ENCODE results near the gene DNAJB1. TPM values are rescaled to one million over a fixed set of nuclear protein-coding genes. Genes with fewer than 3 reads are reported as not detected.
"Not testable (repeated sequence)": the region's sequence is repeated elsewhere in the genome, so short reads cannot be mapped to it uniquely, and the experiment has no call there.

DNAJB1 gene
- 10 to 100 TPM; 62.5 to 64.1 TPM for total RNA-seq

- DNase-seq: peak; percentile 84 to 86
- peak within 1 kb of the TSS; percentile 88 to 89 for H3K4me3 Mint-ChIP-seq
- no peaks in the 10 kb centered on the region for H3K27me3 Mint-ChIP-seq (ENCODE audit: low read depth)
- H3K36me3 Mint-ChIP-seq (ENCODE audit: insufficient read depth in 2 of 2): peaks cover 22 to 30% of the 10 kb centered on the region in 2 donors
- H3K27ac Mint-ChIP-seq: peak within 1 kb of the TSS; percentile 99
- H3K9me3 Mint-ChIP-seq: no peaks in the 10 kb centered on the region
- peak; percentile 65 to 72 for ATAC-seq (replicated peaks in 1 of 2)
- H3K4me1 Mint-ChIP-seq (ENCODE audit: low read depth): peaks cover 74% of the 10 kb centered on the region
Measured at GRCh38 chr19:14517840-14518505, at the start of gene DNAJB1. TSS of gene DNAJB1 (minus strand) at chr19:14518397. CDS start at chr19:14518349, 48 bp downstream.

- Mint-ChIP-seq H3K27ac (no peak overlapping the region), H3K4me3 (no peak overlapping the region)
- ATAC-seq (replicated peaks in 1 of 2): no peak
Measured at GRCh38 chr19:14567079-14567478, 48.9 kb upstream of the DNAJB1 start.

GRCh38 chr19:14566712-14567077 is 48.5 kb upstream of the DNAJB1 start:
- Mint-ChIP-seq H3K9me3 (peaks cover 0 to 2% of the 10 kb centered on the region in 2 donors), H3K4me3 (no peak overlapping the region), H3K36me3 (ENCODE audit: insufficient read depth in 2 of 2) (peaks cover 2 to 4% of the 10 kb centered on the region in 2 donors), H3K27ac (no peak overlapping the region), H3K4me1 (ENCODE audit: low read depth) (peaks cover 44% of the 10 kb centered on the region), H3K27me3 (ENCODE audit: low read depth) (no peaks in the 10 kb centered on the region)
- ATAC-seq (replicated peaks in 1 of 2): no peak
- no peak for DNase-seq

More at GRCh38 chr19:14567079-14567478, 48.9 kb upstream of the DNAJB1 start:
- H3K4me1 Mint-ChIP-seq (ENCODE audit: low read depth): peaks cover 44% of the 10 kb centered on the region
- DNase-seq: no peak
- H3K36me3 Mint-ChIP-seq (ENCODE audit: insufficient read depth in 2 of 2): peaks cover 2 to 4% of the 10 kb centered on the region in 2 donors
- H3K27me3 Mint-ChIP-seq (ENCODE audit: low read depth): no peaks in the 10 kb centered on the region
- H3K9me3 Mint-ChIP-seq: peaks cover 0 to 2% of the 10 kb centered on the region in 2 donors

GRCh38 chr19:14565765-14566711 is 47.8 kb upstream of the DNAJB1 start:
- Mint-ChIP-seq H3K4me1 (ENCODE audit: low read depth) (peaks cover 41% of the 10 kb centered on the region), H3K4me3 (no peak overlapping the region), H3K36me3 (ENCODE audit: insufficient read depth in 2 of 2) (peaks cover 2% of the 10 kb centered on the region in 2 donors), H3K9me3 (peaks cover 0 to 2% of the 10 kb centered on the region in 2 donors), H3K27ac (no peak overlapping the region), H3K27me3 (ENCODE audit: low read depth) (no peaks in the 10 kb centered on the region)
- ATAC-seq (replicated peaks in 1 of 2) (no peak), DNase-seq (no peak)

GRCh38 chr19:14565298-14565679 is 47.1 kb upstream of the DNAJB1 start:
- peaks cover 0 to 2% of the 10 kb centered on the region in 2 donors for H3K9me3 Mint-ChIP-seq
- DNase-seq (no peak), ATAC-seq (replicated peaks in 1 of 2) (no peak)
- H3K4me3 Mint-ChIP-seq: no peak overlapping the region
- H3K27me3 Mint-ChIP-seq (ENCODE audit: low read depth): no peaks in the 10 kb centered on the region
- peaks cover 2% of the 10 kb centered on the region in 2 donors for H3K36me3 Mint-ChIP-seq (ENCODE audit: insufficient read depth in 2 of 2)
- no peak overlapping the region for H3K27ac Mint-ChIP-seq
- H3K4me1 Mint-ChIP-seq (ENCODE audit: low read depth): peaks cover 38% of the 10 kb centered on the region

- DNase-seq; H3K4me3 Mint-ChIP-seq; H3K27me3 Mint-ChIP-seq (ENCODE audit: low read depth); H3K27ac Mint-ChIP-seq; H3K36me3 Mint-ChIP-seq (ENCODE audit: insufficient read depth in 2 of 2); H3K9me3 Mint-ChIP-seq: not testable (repeated sequence)
- H3K4me1 Mint-ChIP-seq (ENCODE audit: low read depth): peaks cover 36% of the 10 kb centered on the region
- peak in 1 of 2 donors; percentile 4 for ATAC-seq (replicated peaks in 1 of 2)
Measured at GRCh38 chr19:14564652-14565297, 46.6 kb upstream of the DNAJB1 start.

GRCh38 chr19:14563989-14564651 is 45.9 kb upstream of the DNAJB1 start:
- H3K9me3 Mint-ChIP-seq: peaks cover 0 to 2% of the 10 kb centered on the region in 2 donors
- H3K4me1 Mint-ChIP-seq (ENCODE audit: low read depth): peaks cover 29% of the 10 kb centered on the region
- no peaks in the 10 kb centered on the region for H3K27me3 Mint-ChIP-seq (ENCODE audit: low read depth)
- peak; percentile 77 to 86 for ATAC-seq (replicated peaks in 1 of 2)
- DNase-seq: peak; percentile 67 to 81
- H3K4me3 Mint-ChIP-seq: no peak overlapping the region
- H3K27ac Mint-ChIP-seq: no peak overlapping the region
- H3K36me3 Mint-ChIP-seq (ENCODE audit: insufficient read depth in 2 of 2): peaks cover 2% of the 10 kb centered on the region in 2 donors

GRCh38 chr19:14563590-14563926 is 45.4 kb upstream of the DNAJB1 start:
- Mint-ChIP-seq H3K4me3 (no peak overlapping the region), H3K9me3 (peaks cover 0 to 2% of the 10 kb centered on the region in 2 donors), H3K36me3 (ENCODE audit: insufficient read depth in 2 of 2) (peaks cover 2% of the 10 kb centered on the region in 2 donors), H3K4me1 (ENCODE audit: low read depth) (peaks cover 26% of the 10 kb centered on the region), H3K27me3 (ENCODE audit: low read depth) (no peaks in the 10 kb centered on the region), H3K27ac (no peak overlapping the region)
- DNase-seq (no peak), ATAC-seq (replicated peaks in 1 of 2) (no peak)

GRCh38 chr19:14562660-14563589 is 44.7 kb upstream of the DNAJB1 start:
- DNase-seq (no peak), ATAC-seq (replicated peaks in 1 of 2) (no peak)
- Mint-ChIP-seq H3K27me3 (ENCODE audit: low read depth) (no peaks in the 10 kb centered on the region), H3K9me3 (peaks cover 0 to 2% of the 10 kb centered on the region in 2 donors), H3K4me3 (no peak overlapping the region), H3K27ac (no peak overlapping the region), H3K4me1 (ENCODE audit: low read depth) (peaks cover 20% of the 10 kb centered on the region), H3K36me3 (ENCODE audit: insufficient read depth in 2 of 2) (peaks cover 2% of the 10 kb centered on the region in 2 donors)

- ATAC-seq (replicated peaks in 1 of 2) (no peak), DNase-seq (no peak)
- Mint-ChIP-seq H3K9me3 (peaks cover 0 to 2% of the 10 kb centered on the region in 2 donors), H3K27ac (no peak overlapping the region), H3K27me3 (ENCODE audit: low read depth) (no peaks in the 10 kb centered on the region), H3K4me3 (no peak overlapping the region), H3K4me1 (ENCODE audit: low read depth) (peaks cover 11% of the 10 kb centered on the region), H3K36me3 (ENCODE audit: insufficient read depth in 2 of 2) (peaks cover 2% of the 10 kb centered on the region in 2 donors)
Measured at GRCh38 chr19:14561847-14562351, 43.7 kb upstream of the DNAJB1 start.

GRCh38 chr19:14561249-14561648 is 43.1 kb upstream of the DNAJB1 start:
- Mint-ChIP-seq H3K4me1 (ENCODE audit: low read depth) (peaks cover 17% of the 10 kb centered on the region), H3K27me3 (ENCODE audit: low read depth) (no peaks in the 10 kb centered on the region)

GRCh38 chr19:14560776-14561108 is 42.5 kb upstream of the DNAJB1 start:
- Mint-ChIP-seq H3K9me3 (peaks cover 0 to 2% of the 10 kb centered on the region in 2 donors), H3K27me3 (ENCODE audit: low read depth) (no peaks in the 10 kb centered on the region), H3K27ac (no peak overlapping the region)

More at GRCh38 chr19:14561249-14561648, 43.1 kb upstream of the DNAJB1 start:
- Mint-ChIP-seq H3K36me3 (ENCODE audit: insufficient read depth in 2 of 2) (peaks cover 2% of the 10 kb centered on the region in 2 donors), H3K9me3 (peaks cover 0 to 2% of the 10 kb centered on the region in 2 donors), H3K4me3 (no peak overlapping the region), H3K27ac (no peak overlapping the region)
- DNase-seq: no peak
- ATAC-seq (replicated peaks in 1 of 2): no peak

More at GRCh38 chr19:14560776-14561108, 42.5 kb upstream of the DNAJB1 start:
- Mint-ChIP-seq H3K4me1 (ENCODE audit: low read depth) (peaks cover 22% of the 10 kb centered on the region), H3K4me3 (no peak overlapping the region), H3K36me3 (ENCODE audit: insufficient read depth in 2 of 2) (peaks cover 2% of the 10 kb centered on the region in 2 donors)
- no peak for DNase-seq
- ATAC-seq (replicated peaks in 1 of 2): no peak
